Upper lobe of left lung (tissue), 4 donors: ENCODE measurements around the gene MYO16.

ENCODE experiments used
- POLR2A ChIP-seq, 4 donors: fragments of 450-650 bp; IDR thresholded peaks; one replicate each; pipeline ENCODE4 v1.5.1; 2016 to 2017; ENCODE audit warnings: antibody characterized with exemption in 4 of 4, mild to moderate bottlenecking in 2 of 4
- TF ChIP-seq, protein P1 (sequence below), 6 experiments: fragments of 450-650 bp in 4 of 6; fragments of 200-600 bp in 2 of 6; sonication (generic) in 2 of 6; IDR thresholded peaks; one replicate each; pipeline ENCODE4 v1.5.1; 2016 to 2019; ENCODE audit warnings: antibody characterized with exemption in 6 of 6

DNA sequence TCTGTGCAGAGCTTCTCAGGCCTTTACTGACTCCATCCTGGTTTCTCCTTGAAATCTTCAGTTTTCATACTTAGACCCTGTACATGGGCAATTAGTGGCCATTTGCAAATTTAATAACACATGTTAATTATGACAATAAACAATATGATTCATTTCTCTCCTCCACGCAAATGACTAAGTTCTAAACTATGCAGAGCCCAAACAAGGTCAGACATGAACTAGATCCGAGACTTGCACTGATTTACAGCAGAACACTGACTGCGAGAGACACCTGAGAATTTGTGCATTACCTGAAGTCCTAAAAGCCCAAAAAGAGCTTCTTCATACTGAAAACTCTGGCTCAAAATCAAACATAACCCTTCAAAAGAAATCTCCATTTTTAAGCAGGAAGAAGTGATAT, 521.8 kb downstream of the MYO16 start:
- TF ChIP-seq, protein P1, sequence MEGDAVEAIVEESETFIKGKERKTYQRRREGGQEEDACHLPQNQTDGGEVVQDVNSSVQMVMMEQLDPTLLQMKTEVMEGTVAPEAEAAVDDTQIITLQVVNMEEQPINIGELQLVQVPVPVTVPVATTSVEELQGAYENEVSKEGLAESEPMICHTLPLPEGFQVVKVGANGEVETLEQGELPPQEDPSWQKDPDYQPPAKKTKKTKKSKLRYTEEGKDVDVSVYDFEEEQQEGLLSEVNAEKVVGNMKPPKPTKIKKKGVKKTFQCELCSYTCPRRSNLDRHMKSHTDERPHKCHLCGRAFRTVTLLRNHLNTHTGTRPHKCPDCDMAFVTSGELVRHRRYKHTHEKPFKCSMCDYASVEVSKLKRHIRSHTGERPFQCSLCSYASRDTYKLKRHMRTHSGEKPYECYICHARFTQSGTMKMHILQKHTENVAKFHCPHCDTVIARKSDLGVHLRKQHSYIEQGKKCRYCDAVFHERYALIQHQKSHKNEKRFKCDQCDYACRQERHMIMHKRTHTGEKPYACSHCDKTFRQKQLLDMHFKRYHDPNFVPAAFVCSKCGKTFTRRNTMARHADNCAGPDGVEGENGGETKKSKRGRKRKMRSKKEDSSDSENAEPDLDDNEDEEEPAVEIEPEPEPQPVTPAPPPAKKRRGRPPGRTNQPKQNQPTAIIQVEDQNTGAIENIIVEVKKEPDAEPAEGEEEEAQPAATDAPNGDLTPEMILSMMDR (IDR thresholded peaks at IDR 0.05), result no peak
- TF ChIP-seq POLR2A (IDR thresholded peaks at IDR 0.05), result no peak
